ENCODE data around the gene RABAC1. TPM values are rescaled to one million over a fixed set of nuclear protein-coding genes. Genes with fewer than 3 reads are reported as not detected.

RABAC1 gene
- total and polyA plus RNA-seq, 4 donors, result 87.9 to 291 (median 263) TPM

- no peak overlapping the region for H3K9ac ChIP-seq (ENCODE audit: insufficient read depth in 1 of 2, low read length in 2 of 2)
- H3K36me3 ChIP-seq (ENCODE audit: control insufficient read depth in 4 of 4, insufficient read depth in 4 of 4, low read length in 4 of 4), result no peaks in the 10 kb centered on the region
- H3K27me3 ChIP-seq (ENCODE audit: control insufficient read depth in 3 of 3, insufficient read depth in 3 of 3, low read length in 2 of 3), result peaks cover 0 to 81% (median 75%) of the 10 kb centered on the region in 3 donors
- no peak overlapping the region for H3K27ac ChIP-seq (ENCODE audit: low read depth in 1 of 2, low read length in 1 of 2)
- H3K9me3 ChIP-seq (ENCODE audit: control insufficient read depth in 4 of 4, insufficient read depth in 3 of 4, low read length in 3 of 4), result peaks cover 0 to 3% (median 0%) of the 10 kb centered on the region in 4 donors
- DNase-seq (no peak), ATAC-seq (ENCODE audit: insufficient read depth, low FRiP score) (no peak)
- 56 to 65% methylated on average over 7 of the region's 7 CpGs for WGBS, 2 donors
- H3K4me1 ChIP-seq (ENCODE audit: control insufficient read depth in 5 of 5, insufficient read depth in 5 of 5, low read length in 5 of 5), result peaks cover 0 to 6% (median 0%) of the 10 kb centered on the region in 5 donors
- TF ChIP-seq, protein P1, sequence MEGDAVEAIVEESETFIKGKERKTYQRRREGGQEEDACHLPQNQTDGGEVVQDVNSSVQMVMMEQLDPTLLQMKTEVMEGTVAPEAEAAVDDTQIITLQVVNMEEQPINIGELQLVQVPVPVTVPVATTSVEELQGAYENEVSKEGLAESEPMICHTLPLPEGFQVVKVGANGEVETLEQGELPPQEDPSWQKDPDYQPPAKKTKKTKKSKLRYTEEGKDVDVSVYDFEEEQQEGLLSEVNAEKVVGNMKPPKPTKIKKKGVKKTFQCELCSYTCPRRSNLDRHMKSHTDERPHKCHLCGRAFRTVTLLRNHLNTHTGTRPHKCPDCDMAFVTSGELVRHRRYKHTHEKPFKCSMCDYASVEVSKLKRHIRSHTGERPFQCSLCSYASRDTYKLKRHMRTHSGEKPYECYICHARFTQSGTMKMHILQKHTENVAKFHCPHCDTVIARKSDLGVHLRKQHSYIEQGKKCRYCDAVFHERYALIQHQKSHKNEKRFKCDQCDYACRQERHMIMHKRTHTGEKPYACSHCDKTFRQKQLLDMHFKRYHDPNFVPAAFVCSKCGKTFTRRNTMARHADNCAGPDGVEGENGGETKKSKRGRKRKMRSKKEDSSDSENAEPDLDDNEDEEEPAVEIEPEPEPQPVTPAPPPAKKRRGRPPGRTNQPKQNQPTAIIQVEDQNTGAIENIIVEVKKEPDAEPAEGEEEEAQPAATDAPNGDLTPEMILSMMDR (IDR thresholded peaks at IDR 0.05; ENCODE audit: control extremely low read depth, extremely low read depth), result no peak
- no peak overlapping the region for H3K4me3 ChIP-seq
Measured at GRCh38 chr19:41933693-41934426, 25.3 kb downstream of the RABAC1 start.

GRCh38 chr19:41932720-41933332 lies 26.3 kb downstream of the RABAC1 start:
- Histone ChIP-seq H3K9ac (ENCODE audit: insufficient read depth in 1 of 2, low read length in 2 of 2) (no peak overlapping the region), H3K9me3 (ENCODE audit: control insufficient read depth in 4 of 4, insufficient read depth in 3 of 4, low read length in 3 of 4) (peaks cover 0 to 3% (median 0%) of the 10 kb centered on the region in 4 donors), H3K4me1 (ENCODE audit: control insufficient read depth in 5 of 5, insufficient read depth in 5 of 5, low read length in 5 of 5) (peaks cover 0 to 6% (median 2%) of the 10 kb centered on the region in 5 donors), H3K27ac (ENCODE audit: low read depth in 1 of 2, low read length in 1 of 2) (no peak overlapping the region), H3K4me3 (no peak overlapping the region), H3K27me3 (ENCODE audit: control insufficient read depth in 3 of 3, insufficient read depth in 3 of 3, low read length in 2 of 3) (peaks cover 0 to 88% (median 77%) of the 10 kb centered on the region in 3 donors), H3K36me3 (ENCODE audit: control insufficient read depth in 4 of 4, insufficient read depth in 4 of 4, low read length in 4 of 4) (no peaks in the 10 kb centered on the region)
- ATAC-seq (ENCODE audit: insufficient read depth, low FRiP score), result no peak
- WGBS, 2 donors, result 52 to 69% methylated on average over 29 of the region's 29 CpGs
- TF ChIP-seq, protein P1 (IDR thresholded peaks at IDR 0.05; ENCODE audit: control extremely low read depth, extremely low read depth), result no peak
- no peak for DNase-seq

DNA sequence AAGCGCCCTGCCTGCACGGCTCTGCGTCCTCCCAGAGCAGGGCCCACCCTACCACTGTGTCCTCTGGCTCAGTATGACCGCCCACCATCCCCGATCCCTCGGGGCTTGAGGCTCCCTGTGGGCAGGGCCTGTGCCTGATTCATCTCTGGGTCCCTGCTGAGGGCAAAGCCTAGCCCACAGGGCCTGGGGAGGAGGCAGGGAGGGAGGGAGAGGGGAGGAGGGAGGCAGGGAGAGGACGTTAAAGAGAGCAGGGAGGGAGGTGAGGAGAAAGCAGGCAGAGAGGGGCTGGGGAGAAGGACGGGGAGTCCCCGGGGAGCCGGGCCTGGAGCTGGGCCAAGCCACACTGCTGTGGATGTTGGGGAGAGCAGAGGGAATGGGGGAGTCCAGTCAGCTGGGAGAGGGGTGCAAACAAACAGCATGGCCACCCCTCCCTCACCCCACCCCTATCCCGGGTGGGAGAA lies 26.8 kb downstream of the RABAC1 start:
- ATAC-seq (ENCODE audit: insufficient read depth, low FRiP score), result no peak
- Histone ChIP-seq H3K4me1 (ENCODE audit: control insufficient read depth in 5 of 5, insufficient read depth in 5 of 5, low read length in 5 of 5) (peaks cover 0 to 6% (median 2%) of the 10 kb centered on the region in 5 donors), H3K9me3 (ENCODE audit: control insufficient read depth in 4 of 4, insufficient read depth in 3 of 4, low read length in 3 of 4) (peaks cover 0 to 3% (median 0%) of the 10 kb centered on the region in 4 donors), H3K27ac (ENCODE audit: low read depth in 1 of 2, low read length in 1 of 2) (no peak overlapping the region), H3K36me3 (ENCODE audit: control insufficient read depth in 4 of 4, insufficient read depth in 4 of 4, low read length in 4 of 4) (no peaks in the 10 kb centered on the region), H3K9ac (ENCODE audit: insufficient read depth in 1 of 2, low read length in 2 of 2) (no peak overlapping the region), H3K27me3 (ENCODE audit: control insufficient read depth in 3 of 3, insufficient read depth in 3 of 3, low read length in 2 of 3) (peaks cover 0 to 89% (median 74%) of the 10 kb centered on the region in 3 donors), H3K4me3 (no peak overlapping the region)
- 37 to 56% methylated on average over 11 of the region's 11 CpGs for WGBS, 2 donors
- TF ChIP-seq, protein P1 (IDR thresholded peaks at IDR 0.05; ENCODE audit: control extremely low read depth, extremely low read depth), result no peak
- DNase-seq, result no peak
